GM18858 (cell line): ENCODE data around the gene DMC1.

ENCODE experiments used
- ATAC-seq: cut with Tn5 transposase; IDR thresholded peaks from one replicate; pipeline ENCODE4 v1.9.1; 2021; ENCODE audit not compliant: unreplicated experiment

Gene DMC1

DNA sequence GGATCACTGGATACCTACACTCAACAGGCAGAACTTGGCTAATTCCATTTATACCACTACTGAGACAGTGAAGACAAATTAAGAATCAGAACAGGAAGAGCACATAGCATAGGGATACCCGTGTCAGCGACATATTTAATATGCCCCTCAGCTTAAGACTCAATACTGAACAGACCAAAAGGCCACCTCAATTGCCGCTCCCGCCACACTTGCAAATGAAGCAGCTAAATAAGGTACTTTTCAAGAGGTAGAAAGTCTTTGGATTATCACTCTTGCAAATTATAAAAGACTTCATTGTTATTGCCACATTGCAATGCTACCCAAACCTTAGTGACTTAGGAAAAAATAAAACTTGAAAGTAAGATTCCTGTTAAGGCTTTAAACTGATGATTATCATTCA is 67.0 kb downstream of the DMC1 start:
- no peak for ATAC-seq

DNA sequence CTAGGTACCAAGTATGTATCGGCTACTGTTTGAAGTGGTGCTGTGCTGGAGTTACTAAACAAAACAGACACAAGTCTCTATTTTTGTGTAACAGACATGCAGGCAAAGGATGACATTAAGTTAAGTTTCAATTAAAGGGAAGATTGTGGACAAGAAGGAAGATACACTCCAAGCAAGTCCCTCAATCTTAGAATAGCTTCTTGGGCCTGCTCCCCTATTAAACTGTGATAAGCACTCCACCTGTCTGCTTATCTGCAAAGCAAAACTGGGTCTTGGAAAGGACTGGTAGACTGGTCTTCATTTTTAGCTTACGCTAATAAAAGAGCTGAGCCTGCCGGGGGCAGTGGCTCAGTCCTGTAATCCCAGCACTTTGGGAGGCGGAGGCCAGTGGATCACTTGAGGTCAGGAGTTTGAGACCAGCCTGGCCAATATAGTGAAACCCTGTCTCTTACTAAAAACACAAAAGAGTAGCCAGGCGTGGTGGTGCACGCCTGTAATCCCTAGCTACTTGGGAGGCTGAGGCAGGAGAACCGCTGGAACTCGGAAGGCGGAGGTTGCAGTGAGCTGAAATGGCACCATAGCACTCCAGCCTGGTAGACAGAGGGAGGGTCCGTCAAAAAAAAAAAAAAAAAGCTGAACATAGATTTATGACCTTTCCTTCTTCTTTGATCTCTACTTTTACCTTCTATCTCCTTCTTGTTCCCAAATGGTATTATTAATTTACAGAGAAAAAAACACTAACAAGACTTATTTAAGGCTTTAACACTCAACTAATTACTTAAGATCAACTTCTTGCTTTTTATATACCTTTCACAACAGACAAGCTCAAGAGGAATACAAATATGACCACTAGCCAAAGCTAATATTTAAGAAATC is 67.9 kb downstream of the DMC1 start:
- no peak for ATAC-seq

DNA sequence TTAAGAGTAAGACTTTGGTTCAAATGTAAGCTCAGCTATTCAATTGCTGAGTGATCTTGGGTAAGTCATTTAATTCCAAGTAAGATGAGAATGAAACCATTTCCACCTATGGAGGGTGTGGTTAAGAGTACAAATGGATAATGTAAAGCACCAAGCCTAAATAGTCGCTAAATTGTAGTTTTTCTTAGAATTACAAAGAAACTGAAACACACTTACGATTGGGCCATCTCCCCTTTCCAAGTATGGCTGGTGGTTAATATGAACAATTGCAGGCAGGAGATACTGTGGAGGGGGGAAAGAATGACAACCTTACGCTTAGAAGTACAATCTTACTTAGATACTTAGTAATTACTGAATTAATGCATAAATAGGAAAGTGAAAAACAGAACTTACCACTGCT is 72.1 kb downstream of the DMC1 start:
- no peak for ATAC-seq

DNA sequence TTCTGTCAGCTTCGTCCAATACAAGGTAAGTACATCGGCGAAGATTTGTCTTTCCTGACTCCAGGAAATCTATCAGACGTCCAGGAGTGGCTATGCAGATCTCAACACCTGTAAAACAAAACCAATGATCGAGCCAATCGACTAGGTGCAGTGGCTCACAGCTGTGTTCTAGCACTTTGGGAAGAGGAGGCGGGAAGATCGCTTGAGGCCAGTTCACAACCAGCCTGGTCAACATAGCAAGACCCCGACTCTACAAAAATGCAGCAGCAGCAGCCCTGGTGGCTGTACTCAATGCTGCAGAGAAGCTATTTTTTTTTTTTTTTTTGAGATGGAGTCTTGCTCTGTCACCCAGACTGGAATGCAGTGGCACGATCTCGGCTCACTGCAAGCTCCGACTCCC is 75.0 kb downstream of the DMC1 start:
- ATAC-seq: no peak

DNA sequence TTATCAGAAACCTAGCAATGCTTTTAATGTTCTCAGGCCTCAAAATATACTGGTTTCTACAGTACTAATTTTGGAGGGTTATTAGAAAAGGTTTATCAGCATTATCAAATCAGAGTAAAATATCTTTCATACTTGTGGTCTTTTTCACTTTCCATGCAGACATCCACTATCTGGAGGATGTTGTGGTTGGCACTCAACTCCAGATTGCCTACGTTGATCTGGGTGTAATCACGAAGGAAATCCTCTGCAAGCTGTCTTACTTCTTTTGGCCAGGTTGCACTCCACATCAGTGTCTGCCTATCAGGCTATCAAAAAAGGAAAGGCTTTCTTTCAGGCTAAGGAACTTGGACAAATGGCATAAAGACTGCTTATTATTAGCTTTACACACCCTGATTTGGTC is 75.5 kb downstream of the DMC1 start:
- no peak for ATAC-seq

DNA sequence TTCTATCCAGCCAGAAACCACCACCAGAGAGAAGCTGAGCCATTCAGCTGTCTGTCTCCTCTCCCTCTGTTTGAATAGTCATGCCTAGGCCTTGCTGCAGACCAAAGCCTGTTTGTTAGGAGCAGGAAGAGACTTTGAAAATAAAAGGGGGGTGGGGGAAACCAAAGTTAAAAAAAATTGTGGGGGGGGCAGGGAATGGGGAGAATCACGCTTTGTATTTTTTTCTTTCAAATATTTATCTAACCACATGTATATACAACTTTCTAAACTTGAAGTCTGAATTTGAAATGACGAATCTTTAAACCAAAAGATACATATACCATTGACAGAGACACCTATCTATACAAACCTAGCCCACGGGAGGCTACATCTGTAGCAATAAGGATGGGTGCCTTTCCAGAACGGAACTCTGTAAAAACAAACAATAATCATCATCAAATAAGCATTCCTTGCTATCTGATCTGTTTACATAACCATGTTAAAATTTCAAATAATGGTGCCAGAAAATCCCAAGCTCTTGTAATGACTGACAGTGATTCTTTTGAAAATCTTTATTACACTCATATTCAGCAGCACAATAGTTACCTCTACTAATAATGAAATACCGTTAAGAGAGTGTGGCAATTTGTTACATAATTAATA is 78.2 kb downstream of the DMC1 start:
- ATAC-seq: no peak

DNA sequence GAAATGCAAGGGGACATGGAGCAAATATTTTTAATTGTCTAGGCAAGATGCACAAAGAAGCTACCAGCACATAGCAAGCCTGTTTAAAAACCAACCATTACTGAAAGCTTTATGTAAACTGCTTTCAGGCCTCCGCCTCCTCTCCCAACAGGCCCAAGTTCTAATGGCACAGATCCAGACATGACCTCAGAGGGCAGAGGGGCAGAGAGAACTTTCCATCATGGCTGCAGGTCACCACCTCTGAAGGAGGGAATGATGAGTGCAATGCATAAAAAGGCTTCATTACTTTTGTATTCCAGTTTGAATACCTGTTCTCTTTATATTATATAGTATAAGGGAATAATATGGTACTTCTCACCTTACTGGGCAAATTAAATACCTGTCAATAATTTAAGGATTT is 79.1 kb downstream of the DMC1 start:
- ATAC-seq: no peak

DNA sequence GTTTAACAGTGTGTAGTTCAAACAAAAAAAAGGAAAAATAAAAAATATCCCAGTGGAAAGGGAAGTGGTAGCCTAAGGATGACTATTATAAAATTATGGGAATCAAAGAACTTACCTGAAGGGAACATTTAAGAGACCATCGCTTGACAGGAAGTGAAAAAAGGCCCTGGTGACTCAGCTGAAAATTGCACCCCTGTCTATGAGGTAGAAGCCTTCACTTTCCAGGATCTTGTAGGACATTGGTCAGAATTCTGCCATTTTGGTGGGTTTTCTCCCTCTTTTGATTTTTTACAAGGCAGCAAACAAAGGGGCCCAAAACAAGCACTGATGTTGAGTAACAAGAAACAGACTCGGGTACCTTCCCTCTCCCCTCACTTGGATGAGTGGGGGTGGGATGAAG is 79.5 kb downstream of the DMC1 start:
- no peak for ATAC-seq

DNA sequence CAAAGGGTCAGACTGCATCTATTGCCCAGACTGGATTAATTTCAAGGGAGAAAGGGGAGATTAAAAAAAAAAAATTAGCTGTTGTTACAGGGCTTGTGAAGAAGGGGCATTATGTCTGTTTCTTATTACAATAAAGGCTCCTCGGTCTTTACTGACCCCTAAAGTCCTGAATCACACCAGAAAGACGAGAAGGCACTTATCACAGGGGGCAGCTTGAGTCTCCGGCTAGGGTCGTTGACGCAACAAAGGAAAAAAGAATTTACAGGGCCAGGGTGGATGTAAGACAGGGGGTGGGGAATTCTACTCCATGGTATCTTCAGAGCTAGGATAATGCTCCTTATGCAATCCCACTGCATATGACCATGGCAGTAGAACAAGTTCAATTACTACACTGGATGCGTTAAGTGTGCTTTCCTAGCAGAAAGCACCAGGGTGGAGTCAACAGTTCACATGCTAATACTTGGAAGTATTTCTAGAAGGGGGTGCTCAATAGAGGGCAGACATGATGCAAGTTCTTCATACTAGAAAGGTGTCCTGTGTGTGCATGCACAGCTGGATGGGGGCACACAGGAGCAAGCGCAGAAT is 80.3 kb downstream of the DMC1 start:
- ATAC-seq: no peak

DNA sequence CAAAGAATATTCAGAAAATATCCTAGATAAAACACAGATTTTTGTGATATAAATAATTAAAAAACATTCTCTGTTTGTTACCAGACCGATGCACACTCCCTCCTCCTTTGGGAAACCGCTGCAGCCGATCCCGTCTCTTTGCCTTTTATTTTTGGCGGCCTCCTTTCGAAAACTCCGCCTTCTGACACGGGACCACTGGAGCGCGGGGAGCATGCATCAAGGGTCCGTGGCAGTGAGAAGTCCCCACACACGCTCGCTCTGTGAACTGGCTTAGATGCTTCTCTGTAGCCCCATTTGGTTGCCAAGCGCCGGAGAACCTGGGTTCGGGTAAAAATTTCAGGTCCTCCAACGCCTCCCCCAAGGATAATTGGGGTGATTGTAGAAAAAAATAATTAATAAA is 80.8 kb downstream of the DMC1 start:
- no peak for ATAC-seq

DNA sequence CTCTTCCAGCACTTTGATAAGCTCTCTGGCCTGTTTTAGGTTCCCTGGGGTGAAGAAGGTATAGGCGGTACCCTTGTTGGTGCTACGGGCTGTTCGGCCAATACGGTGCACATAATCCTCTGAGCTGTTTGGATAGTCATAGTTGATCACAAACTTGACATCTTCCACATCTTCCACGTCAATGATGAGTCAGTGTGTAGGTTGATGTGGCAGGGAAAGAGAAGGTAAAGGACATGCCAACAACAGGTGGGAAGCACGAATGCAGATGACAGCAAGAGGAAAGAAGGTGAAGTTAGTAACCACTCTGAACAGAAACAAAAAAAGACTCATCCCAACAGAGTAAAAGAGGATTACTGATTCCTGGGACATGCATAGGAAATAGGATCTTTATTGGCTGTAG is 82.0 kb downstream of the DMC1 start:
- no peak for ATAC-seq

DNA sequence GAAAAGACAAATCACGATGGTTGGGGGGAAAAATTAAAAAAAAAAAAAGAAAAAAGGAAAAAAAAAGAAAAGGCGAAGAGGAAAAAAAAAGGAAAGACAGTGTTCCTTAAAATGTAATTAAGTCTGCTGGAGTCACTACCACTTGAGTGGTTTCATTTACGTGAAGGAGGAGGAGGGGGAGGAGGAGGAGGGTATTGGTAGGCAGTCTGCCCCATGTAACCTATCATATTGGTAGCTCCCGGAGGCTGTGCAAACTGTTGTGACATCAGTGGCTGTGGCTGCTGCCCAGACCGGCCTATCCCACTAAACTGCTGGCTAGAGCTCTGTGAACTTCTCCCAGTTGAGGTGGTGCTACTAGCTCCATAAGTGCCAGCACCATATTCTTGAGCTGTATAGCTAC is 84.2 kb downstream of the DMC1 start:
- ATAC-seq: no peak

DNA sequence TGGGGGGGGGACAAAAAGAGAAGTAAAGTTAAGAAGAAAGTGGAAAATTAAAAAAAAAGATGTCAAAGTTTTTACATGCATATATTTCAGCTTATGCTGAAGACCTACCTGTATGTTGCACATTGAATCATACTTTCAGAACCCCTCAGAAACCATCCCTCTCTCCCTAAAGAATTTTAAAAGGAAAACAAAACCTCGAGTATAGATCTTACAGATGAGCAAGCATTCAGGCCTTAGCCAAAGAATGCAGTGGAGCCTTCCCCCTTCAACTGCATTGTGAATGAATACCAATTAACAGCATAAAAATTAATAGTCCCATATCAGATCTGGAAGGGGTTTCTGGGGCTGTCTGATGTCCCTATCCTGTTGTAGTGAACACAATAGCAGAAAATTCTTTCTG is 85.7 kb downstream of the DMC1 start:
- no peak for ATAC-seq

DNA sequence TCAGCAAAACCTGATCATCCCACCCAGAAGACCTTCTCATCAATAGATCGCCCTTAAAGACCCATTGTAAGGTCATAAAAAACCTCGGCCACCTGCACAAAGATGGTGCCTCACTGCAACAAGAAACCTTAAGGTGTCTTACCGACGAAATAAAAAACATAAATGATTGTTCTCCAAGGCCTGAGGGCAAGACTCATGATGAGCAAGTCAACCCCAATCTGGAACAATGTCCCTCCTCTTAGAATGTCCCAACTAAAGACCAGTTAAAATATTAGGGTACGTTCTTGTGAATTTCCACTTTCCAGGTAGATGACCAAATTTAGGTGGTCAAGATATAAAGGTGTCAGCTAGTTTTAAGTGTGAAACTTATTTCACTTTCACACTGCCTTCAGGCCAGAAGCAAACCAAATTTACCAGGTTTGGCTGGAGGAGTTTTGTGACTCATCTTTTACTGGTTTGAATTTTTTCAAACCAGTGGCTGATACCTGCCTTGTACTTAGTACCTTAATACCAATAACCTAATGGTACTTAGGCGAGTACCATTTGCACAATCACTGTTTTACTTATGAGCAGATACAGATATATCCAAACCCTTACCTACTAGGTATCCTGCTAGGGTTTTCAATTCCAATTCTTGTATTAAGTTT is 87.2 kb downstream of the DMC1 start:
- ATAC-seq: no peak

DNA sequence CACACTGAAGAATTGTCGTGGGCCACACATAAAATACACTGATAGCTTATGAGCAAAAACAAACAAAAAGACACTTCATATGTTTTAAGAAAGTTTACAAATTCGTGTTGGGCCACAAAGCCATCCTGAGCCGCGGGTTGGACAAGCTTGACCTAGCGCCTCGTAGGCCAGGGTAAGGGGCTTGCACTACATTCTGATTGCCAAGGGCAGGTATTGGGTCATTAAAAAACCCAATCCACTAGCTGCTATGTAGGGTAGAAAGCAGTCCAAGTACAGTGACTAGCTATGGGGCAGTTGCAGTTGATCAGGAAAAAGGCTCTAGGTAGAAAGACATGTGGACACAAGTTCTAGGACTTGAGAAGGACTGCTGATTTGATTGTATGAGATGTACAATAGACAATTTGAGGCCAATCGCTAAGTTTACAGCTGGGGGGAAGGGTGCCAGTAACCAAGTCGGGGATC is 88.1 kb downstream of the DMC1 start:
- ATAC-seq: no peak

DNA sequence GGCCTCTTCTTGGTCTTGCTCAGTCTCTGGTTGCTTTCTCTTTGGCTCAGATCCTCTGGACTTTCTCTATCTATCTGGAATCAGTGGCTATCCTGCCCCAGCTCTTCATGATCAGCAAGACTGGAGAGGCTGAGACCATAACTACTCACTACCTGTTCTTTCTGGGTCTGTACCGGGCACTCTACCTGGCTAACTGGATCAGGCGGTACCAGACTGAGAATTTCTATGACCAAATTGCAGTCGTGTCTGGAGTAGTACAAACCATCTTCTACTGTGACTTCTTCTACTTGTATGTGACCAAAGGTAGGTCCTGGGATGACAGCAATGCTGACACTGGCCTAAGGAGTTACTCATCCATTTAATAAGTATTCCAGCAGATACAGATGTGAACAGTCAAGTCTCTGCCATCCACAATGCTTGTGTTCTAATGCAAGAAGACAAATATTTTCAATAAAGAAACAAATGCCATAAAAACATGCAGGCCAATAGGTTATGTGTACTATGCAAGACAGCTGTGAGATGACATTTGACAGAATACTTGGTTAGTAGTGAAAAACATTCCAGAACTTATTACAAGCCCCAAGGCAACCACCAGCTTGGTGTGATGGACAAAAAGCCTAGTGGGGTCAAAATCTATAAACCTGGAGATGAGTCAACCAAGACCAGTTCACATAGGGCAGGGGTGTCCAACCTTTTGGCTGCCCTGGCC is 88.7 kb downstream of the DMC1 start:
- no peak for ATAC-seq

DNA sequence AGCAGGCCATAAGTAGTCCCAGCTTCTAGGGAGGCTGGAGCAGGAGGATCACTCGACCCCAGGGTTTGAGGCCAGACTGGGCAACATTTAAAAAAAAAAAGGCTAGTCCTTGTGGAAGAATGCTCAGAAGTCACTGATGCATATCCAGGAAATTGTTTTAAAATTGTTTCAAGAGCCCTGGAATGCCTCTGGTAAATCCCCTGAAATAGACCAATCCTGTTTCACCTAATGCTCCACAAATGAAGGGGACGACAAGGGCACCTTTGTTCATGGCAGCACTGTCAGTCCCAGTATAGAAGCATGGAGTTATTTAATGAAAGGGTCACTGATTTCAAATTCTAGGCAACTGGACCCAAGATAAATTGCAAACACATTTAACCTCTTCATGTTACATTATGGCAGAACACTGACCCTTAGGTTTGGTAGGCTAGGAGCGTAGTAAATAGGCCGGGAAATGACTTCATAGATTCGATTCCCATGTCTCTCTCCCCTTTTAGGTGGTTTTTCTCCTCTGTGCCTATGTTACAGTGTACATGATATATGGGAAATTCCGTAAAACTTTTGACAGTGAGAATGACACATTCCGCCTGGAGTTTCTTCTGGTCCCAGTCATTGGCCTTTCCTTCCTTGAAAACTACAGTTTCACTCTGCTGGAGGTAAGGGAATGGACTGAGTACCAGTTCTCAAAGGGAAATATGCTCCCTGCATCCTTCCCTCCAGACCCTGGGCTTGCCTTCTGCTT is 90.7 kb downstream of the DMC1 start:
- no peak for ATAC-seq

DNA sequence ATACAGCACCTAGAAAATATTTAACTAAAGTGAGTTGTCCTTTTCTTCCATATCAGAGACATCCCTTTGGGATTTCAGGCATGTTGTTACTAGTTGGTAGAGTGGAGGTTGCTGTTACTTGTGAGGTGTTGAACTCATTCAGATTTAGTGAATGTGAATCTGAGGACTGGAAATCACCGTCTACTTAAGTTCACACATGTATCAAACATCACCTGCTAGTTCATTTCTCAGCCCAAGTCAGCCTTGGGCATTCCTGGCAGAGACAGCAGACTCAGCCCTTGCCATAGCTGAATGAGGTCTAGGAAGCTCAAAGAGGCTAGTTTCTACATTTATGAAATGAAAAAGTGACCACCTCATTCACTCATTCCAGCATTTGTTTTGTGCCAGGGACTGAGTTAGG is 92.4 kb downstream of the DMC1 start:
- ATAC-seq: no peak

DNA sequence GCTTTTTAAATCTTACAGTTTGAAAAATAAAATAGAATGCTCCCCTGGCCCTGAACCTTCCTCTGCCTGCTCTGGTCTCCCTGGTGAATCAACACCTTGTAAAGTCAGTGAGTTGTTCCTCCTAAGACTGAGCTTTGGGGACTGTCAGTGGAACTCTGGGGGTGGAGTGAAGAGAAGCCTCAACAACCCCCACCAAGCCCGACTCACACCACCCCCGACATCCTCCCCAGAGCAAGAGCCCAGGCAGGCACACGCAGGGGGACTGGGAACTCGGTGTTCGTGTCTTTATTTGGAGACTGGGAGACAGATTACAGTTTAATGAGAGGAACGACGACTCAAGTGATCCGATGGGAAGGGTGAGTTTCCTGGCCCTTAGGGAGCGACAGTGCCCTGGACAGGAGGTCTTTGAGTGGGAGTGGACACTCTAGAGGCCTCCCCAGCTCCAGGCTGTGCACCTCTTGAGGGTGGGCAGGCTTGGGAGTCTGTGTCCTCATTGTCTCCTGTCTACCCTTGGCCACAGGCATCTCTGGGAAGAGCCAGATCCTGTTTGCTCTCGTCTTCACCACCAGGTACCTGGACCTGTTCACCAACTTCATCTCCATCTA is 95.9 kb downstream of the DMC1 start:
- ATAC-seq: no peak

DNA sequence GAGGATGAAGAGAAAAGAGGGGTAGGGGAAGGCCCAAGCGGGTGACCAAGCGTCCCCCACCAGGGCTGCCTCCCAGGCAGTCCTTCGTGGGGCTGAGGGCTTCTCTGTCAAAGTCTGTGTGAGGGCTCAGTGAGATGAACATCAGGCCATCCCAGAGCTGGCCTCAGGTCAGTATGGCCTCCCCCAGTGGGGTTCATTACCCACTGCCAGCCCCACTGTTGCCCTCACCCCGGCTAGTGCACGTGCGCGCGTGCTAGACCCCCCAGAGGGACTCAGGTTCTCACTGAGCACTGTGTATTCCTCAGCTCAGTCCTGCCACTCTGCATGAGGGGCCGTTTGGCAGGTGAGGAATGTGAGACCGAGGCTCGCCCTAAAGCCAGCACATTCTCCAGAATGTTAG is 98.7 kb downstream of the DMC1 start:
- ATAC-seq: no peak
